Measurements from ENCODE around the gene MGAT4A.

MGAT4A gene

GRCh38 chr2:98570356-98570755 is 160.6 kb downstream of the MGAT4A start:
- Histone ChIP-seq H3K9ac (ENCODE audit: low read length) (no peak overlapping the region), H3K9me3 (ENCODE audit: control insufficient read depth, insufficient read depth, low read depth, low read length) (no peaks in the 10 kb centered on the region), H3K27ac (ENCODE audit: low read depth, low read length) (no peak overlapping the region), H3K36me3 (ENCODE audit: control insufficient read depth, insufficient read depth, low read length) (peaks cover 90% of the 10 kb centered on the region), H3K27me3 (ENCODE audit: control insufficient read depth, insufficient read depth, low read length) (no peaks in the 10 kb centered on the region), H3K4me3 (ENCODE audit: low read depth, low read length) (no peak overlapping the region), H3K4me1 (ENCODE audit: control insufficient read depth, insufficient read depth, low read length) (no peaks in the 10 kb centered on the region)

- Histone ChIP-seq H3K4me1 (ENCODE audit: control insufficient read depth, insufficient read depth, low read length) (no peaks in the 10 kb centered on the region), H3K27me3 (ENCODE audit: control insufficient read depth, insufficient read depth, low read length) (no peaks in the 10 kb centered on the region), H3K27ac (ENCODE audit: low read depth, low read length) (no peak overlapping the region), H3K4me3 (ENCODE audit: low read depth, low read length) (no peak overlapping the region), H3K36me3 (ENCODE audit: control insufficient read depth, insufficient read depth, low read length) (peaks cover 90% of the 10 kb centered on the region), H3K9me3 (ENCODE audit: control insufficient read depth, insufficient read depth, low read depth, low read length) (no peaks in the 10 kb centered on the region), H3K9ac (ENCODE audit: low read length) (no peak overlapping the region)
Observed at GRCh38 chr2:98569915-98570314, 161.0 kb downstream of the MGAT4A start.

GRCh38 chr2:98569197-98569793 is 161.6 kb downstream of the MGAT4A start:
- no peaks in the 10 kb centered on the region for H3K4me1 ChIP-seq (ENCODE audit: control insufficient read depth, insufficient read depth, low read length)
- peaks cover 91% of the 10 kb centered on the region for H3K36me3 ChIP-seq (ENCODE audit: control insufficient read depth, insufficient read depth, low read length)

More at GRCh38 chr2:98569197-98569793, 161.6 kb downstream of the MGAT4A start:
- Histone ChIP-seq H3K9ac (ENCODE audit: low read length) (no peak overlapping the region), H3K27ac (ENCODE audit: low read depth, low read length) (no peak overlapping the region), H3K27me3 (ENCODE audit: control insufficient read depth, insufficient read depth, low read length) (no peaks in the 10 kb centered on the region), H3K9me3 (ENCODE audit: control insufficient read depth, insufficient read depth, low read depth, low read length) (no peaks in the 10 kb centered on the region), H3K4me3 (ENCODE audit: low read depth, low read length) (no peak overlapping the region)

All from HUES6 (cell line).